Mesothelial cell of epicardium (in vitro differentiated cells): Measurements from ENCODE around the gene TTLL4. TPM values are rescaled to one million over a fixed set of nuclear protein-coding genes. Genes with fewer than 3 reads are reported as not detected.
A peak's percentile ranks its signal among the peaks of the same experiment; 100 is the strongest.

Experiments
- DNase-seq, 2 experiments: peaks; one replicate each; pipeline ENCODE4 v3.0.0; 2021; ENCODE audit warnings: low spot score in 2 of 2; ENCODE audit not compliant: unreplicated experiment in 2 of 2
- H3K27ac Mint-ChIP-seq: 2 replicates; pipeline ENCODE4 v1.8.0; 2021; ENCODE audit warnings: mixed read lengths
- H3K27me3 Mint-ChIP-seq: 2 replicates; pipeline ENCODE4 v1.8.0; 2021; ENCODE audit warnings: low read depth, mixed read lengths
- H3K36me3 Mint-ChIP-seq: 2 replicates; pipeline ENCODE4 v1.8.0; 2021; ENCODE audit warnings: mixed read lengths
- H3K4me1 Mint-ChIP-seq: 2 replicates; pipeline ENCODE4 v1.8.0; 2021; ENCODE audit warnings: mixed read lengths
- H3K4me3 Mint-ChIP-seq: 2 replicates; pipeline ENCODE4 v1.8.0; 2021; ENCODE audit warnings: mild to moderate bottlenecking, moderate library complexity, mixed read lengths
- H3K9me3 Mint-ChIP-seq: 2 replicates; pipeline ENCODE4 v1.8.0; 2021; ENCODE audit warnings: mixed read lengths
- CTCF ChIP-seq: fragments of 200-600 bp; sonication (generic); IDR thresholded peaks from one replicate; pipeline ENCODE4 v1.5.0; 2021; ENCODE audit warnings: antibody characterized with exemption; ENCODE audit not compliant: unreplicated experiment
- total RNA-seq: library from RNA; stranded (reverse); gene quantifications from 3 replicates; pipeline ENCODE4 v1.2.1, GENCODE V29; 2021

TTLL4 gene
- total RNA-seq, 1 donor from 2014 or later = 61.8 TPM

GRCh38 chr2:218796691-218797090 is 86.1 kb downstream of the TTLL4 start:
- H3K27ac Mint-ChIP-seq = no peak overlapping the region
- no peaks in the 10 kb centered on the region for H3K36me3 Mint-ChIP-seq
- H3K27me3 Mint-ChIP-seq = no peaks in the 10 kb centered on the region
- H3K4me1 Mint-ChIP-seq = peaks cover 20% of the 10 kb centered on the region
- DNase-seq = no peak
- TF ChIP-seq CTCF = no peak
- H3K4me3 Mint-ChIP-seq = no peak overlapping the region
- H3K9me3 Mint-ChIP-seq = no peaks in the 10 kb centered on the region

- DNase-seq = no peak
- Mint-ChIP-seq H3K9me3 (no peaks in the 10 kb centered on the region), H3K4me3 (peak overlapping the region; percentile 20), H3K4me1 (peaks cover 22% of the 10 kb centered on the region), H3K36me3 (no peaks in the 10 kb centered on the region), H3K27ac (peak overlapping the region; percentile 86), H3K27me3 (no peaks in the 10 kb centered on the region)
- TF ChIP-seq CTCF = no peak
Measured at GRCh38 chr2:218798767-218799504, 88.3 kb downstream of the TTLL4 start.

GRCh38 chr2:218799990-218800389 is 89.4 kb downstream of the TTLL4 start:
- Mint-ChIP-seq H3K27me3 (no peaks in the 10 kb centered on the region), H3K36me3 (peaks cover 9% of the 10 kb centered on the region), H3K4me3 (no peak overlapping the region), H3K9me3 (peaks cover 8% of the 10 kb centered on the region), H3K27ac (peak overlapping the region; percentile 86), H3K4me1 (peaks cover 22% of the 10 kb centered on the region)
- TF ChIP-seq CTCF = no peak
- DNase-seq = no peak

GRCh38 chr2:218802386-218802994 is 91.9 kb downstream of the TTLL4 start:
- H3K4me3 Mint-ChIP-seq = no peak overlapping the region
- DNase-seq = no peak
- H3K36me3 Mint-ChIP-seq = peaks cover 11% of the 10 kb centered on the region
- H3K27ac Mint-ChIP-seq = peak overlapping the region; percentile 59
- peaks cover 34% of the 10 kb centered on the region for H3K4me1 Mint-ChIP-seq
- H3K27me3 Mint-ChIP-seq = no peaks in the 10 kb centered on the region
- TF ChIP-seq CTCF = no peak
- H3K9me3 Mint-ChIP-seq = peaks cover 12% of the 10 kb centered on the region

GRCh38 chr2:218804817-218805216 is 94.2 kb downstream of the TTLL4 start:
- TF ChIP-seq CTCF = no peak
- Mint-ChIP-seq H3K9me3 (peaks cover 12% of the 10 kb centered on the region), H3K27ac (no peak overlapping the region), H3K4me3 (no peak overlapping the region), H3K27me3 (no peaks in the 10 kb centered on the region), H3K4me1 (peaks cover 22% of the 10 kb centered on the region), H3K36me3 (peaks cover 11% of the 10 kb centered on the region)
- DNase-seq = no peak

Other genes starting within 250 kb of the TTLL4 start
- 17.8 to 20.0 TPM (median 19.4 TPM) in 3 replicates for gene USP37, start 142.5 kb upstream of the TTLL4 start, total RNA-seq
- 54.5 to 57.4 TPM (median 57.0 TPM) in 3 replicates for gene CNOT9, start 142.0 kb upstream of the TTLL4 start, total RNA-seq
- gene PLCD4, start 102.9 kb upstream of the TTLL4 start, total RNA-seq = 1.0 to 1.5 TPM (median 1.3 TPM) in 3 replicates
- 31.4 to 34.1 TPM (median 32.9 TPM) in 3 replicates for gene ZNF142, start 51.2 kb upstream of the TTLL4 start, total RNA-seq
- 36.0 to 39.4 TPM (median 37.8 TPM) in 3 replicates for gene BCS1L, start 51.2 kb upstream of the TTLL4 start, total RNA-seq
- 21.6 to 26.5 TPM (median 21.8 TPM) in 3 replicates for gene RNF25, start 38.8 kb upstream of the TTLL4 start, total RNA-seq
- 115 to 127 TPM (median 120 TPM) in 3 replicates for gene STK36, start 38.7 kb upstream of the TTLL4 start, total RNA-seq
- 15.6 to 16.8 TPM (median 16.6 TPM) in 3 replicates for gene CYP27A1, start 71.3 kb downstream of the TTLL4 start, total RNA-seq
- 2.8 to 3.6 TPM (median 2.9 TPM) in 3 replicates for gene PRKAG3, start 121.0 kb downstream of the TTLL4 start, total RNA-seq
- 106 to 118 TPM (median 115 TPM) in 3 replicates for gene WNT6, start 149.0 kb downstream of the TTLL4 start, total RNA-seq
- 50.7 to 53.2 TPM (median 51.8 TPM) in 3 replicates for gene WNT10A, start 170.0 kb downstream of the TTLL4 start, total RNA-seq
- gene CDK5R2, start 248.8 kb downstream of the TTLL4 start, total RNA-seq = 0.69 to 0.97 TPM (median 0.90 TPM) in 3 replicates